Measurements from ENCODE around the gene FCMR. TPM values are rescaled to one million over a fixed set of nuclear protein-coding genes. Genes with fewer than 3 reads are reported as not detected.

FCMR gene
- total RNA-seq, 1 donor from 2014 or later, result 14.1 TPM

- DNase-seq (ENCODE audit: low spot score), result no peak
- peaks cover 26% of the 10 kb centered on the region for H3K27me3 Mint-ChIP-seq (ENCODE audit: low read depth)
- H3K4me1 Mint-ChIP-seq (ENCODE audit: low read depth), result no peaks in the 10 kb centered on the region
- intact Hi-C loops (cut with micrococcal nuclease), result no loop called here
- H3K27ac Mint-ChIP-seq, result no peak overlapping the region
- no peaks in the 10 kb centered on the region for H3K9me3 Mint-ChIP-seq
- no peak overlapping the region for H3K4me3 Mint-ChIP-seq (ENCODE audit: low read depth)
- H3K36me3 Mint-ChIP-seq (ENCODE audit: low read depth), result no peaks in the 10 kb centered on the region
Measured at GRCh38 chr1:206944703-206945102, 23.0 kb upstream of the FCMR start.

GRCh38 chr1:206941766-206942418, 20.2 kb upstream of the FCMR start:
- Mint-ChIP-seq H3K4me1 (ENCODE audit: low read depth) (no peaks in the 10 kb centered on the region), H3K27ac (no peak overlapping the region), H3K36me3 (ENCODE audit: low read depth) (no peaks in the 10 kb centered on the region), H3K4me3 (ENCODE audit: low read depth) (no peak overlapping the region), H3K9me3 (no peaks in the 10 kb centered on the region), H3K27me3 (ENCODE audit: low read depth) (peaks cover 17% of the 10 kb centered on the region)
- no peak for DNase-seq (ENCODE audit: low spot score)
- intact Hi-C loops (cut with micrococcal nuclease), result no loop called here

- no peaks in the 10 kb centered on the region for H3K4me1 Mint-ChIP-seq (ENCODE audit: low read depth)
- H3K27me3 Mint-ChIP-seq (ENCODE audit: low read depth), result peaks cover 15% of the 10 kb centered on the region
- H3K4me3 Mint-ChIP-seq (ENCODE audit: low read depth), result no peak overlapping the region
- intact Hi-C loops (cut with micrococcal nuclease), result no loop called here
- H3K27ac Mint-ChIP-seq, result no peak overlapping the region
- H3K9me3 Mint-ChIP-seq, result no peaks in the 10 kb centered on the region
- no peak for DNase-seq (ENCODE audit: low spot score)
- no peaks in the 10 kb centered on the region for H3K36me3 Mint-ChIP-seq (ENCODE audit: low read depth)
Measured at GRCh38 chr1:206940588-206940936, 18.8 kb upstream of the FCMR start.

GRCh38 chr1:206939841-206940587, 18.3 kb upstream of the FCMR start:
- no peaks in the 10 kb centered on the region for H3K9me3 Mint-ChIP-seq
- DNase-seq (ENCODE audit: low spot score), result no peak
- intact Hi-C loops (cut with micrococcal nuclease), result no loop called here

GRCh38 chr1:206939131-206939530, 17.4 kb upstream of the FCMR start:
- Mint-ChIP-seq H3K27ac (no peak overlapping the region), H3K4me1 (ENCODE audit: low read depth) (no peaks in the 10 kb centered on the region), H3K27me3 (ENCODE audit: low read depth) (peaks cover 6% of the 10 kb centered on the region), H3K4me3 (ENCODE audit: low read depth) (no peak overlapping the region), H3K36me3 (ENCODE audit: low read depth) (no peaks in the 10 kb centered on the region), H3K9me3 (no peaks in the 10 kb centered on the region)
- intact Hi-C loops (cut with micrococcal nuclease), result no loop called here
- no peak for DNase-seq (ENCODE audit: low spot score)

More at GRCh38 chr1:206939841-206940587, 18.3 kb upstream of the FCMR start:
- Mint-ChIP-seq H3K27me3 (ENCODE audit: low read depth) (peaks cover 11% of the 10 kb centered on the region), H3K27ac (no peak overlapping the region), H3K36me3 (ENCODE audit: low read depth) (no peaks in the 10 kb centered on the region), H3K4me1 (ENCODE audit: low read depth) (no peaks in the 10 kb centered on the region), H3K4me3 (ENCODE audit: low read depth) (no peak overlapping the region)

- intact Hi-C loops (cut with micrococcal nuclease), result loop anchor here (2.0 kb wide), 1 partner anchor 41 kb away; no protein-coding TSS in a partner anchor
- no peak overlapping the region for H3K4me3 Mint-ChIP-seq (ENCODE audit: low read depth)
- peaks cover 2% of the 10 kb centered on the region for H3K27me3 Mint-ChIP-seq (ENCODE audit: low read depth)
- no peaks in the 10 kb centered on the region for H3K36me3 Mint-ChIP-seq (ENCODE audit: low read depth)
- no peaks in the 10 kb centered on the region for H3K9me3 Mint-ChIP-seq
- no peak overlapping the region for H3K27ac Mint-ChIP-seq
- DNase-seq (ENCODE audit: low spot score), result no peak
- peaks cover 2% of the 10 kb centered on the region for H3K4me1 Mint-ChIP-seq (ENCODE audit: low read depth)
Measured at GRCh38 chr1:206937425-206937824, 15.7 kb upstream of the FCMR start.

GRCh38 chr1:206935491-206936067, 13.8 kb upstream of the FCMR start:
- Mint-ChIP-seq H3K9me3 (no peaks in the 10 kb centered on the region), H3K36me3 (ENCODE audit: low read depth) (no peaks in the 10 kb centered on the region), H3K27me3 (ENCODE audit: low read depth) (peaks cover 2% of the 10 kb centered on the region), H3K4me1 (ENCODE audit: low read depth) (peaks cover 11% of the 10 kb centered on the region), H3K27ac (no peak overlapping the region), H3K4me3 (ENCODE audit: low read depth) (no peak overlapping the region)
- intact Hi-C loops (cut with micrococcal nuclease), result loop anchor here (2.0 kb wide), 1 partner anchor 43 kb away; no protein-coding TSS in a partner anchor
- DNase-seq (ENCODE audit: low spot score), result peak; percentile 29

- Mint-ChIP-seq H3K27me3 (ENCODE audit: low read depth) (peaks cover 2% of the 10 kb centered on the region), H3K27ac (no peak overlapping the region), H3K4me3 (ENCODE audit: low read depth) (no peak overlapping the region), H3K36me3 (ENCODE audit: low read depth) (no peaks in the 10 kb centered on the region), H3K9me3 (no peaks in the 10 kb centered on the region), H3K4me1 (ENCODE audit: low read depth) (peaks cover 21% of the 10 kb centered on the region)
- peak; percentile 32 for DNase-seq (ENCODE audit: low spot score)
- intact Hi-C loops (cut with micrococcal nuclease), result no loop called here
Measured at GRCh38 chr1:206933333-206933945, 11.7 kb upstream of the FCMR start.

GRCh38 chr1:206932177-206932576, 10.4 kb upstream of the FCMR start:
- Mint-ChIP-seq H3K36me3 (ENCODE audit: low read depth) (no peaks in the 10 kb centered on the region), H3K9me3 (no peaks in the 10 kb centered on the region), H3K27ac (no peak overlapping the region), H3K27me3 (ENCODE audit: low read depth) (peaks cover 2% of the 10 kb centered on the region), H3K4me3 (ENCODE audit: low read depth) (no peak overlapping the region), H3K4me1 (ENCODE audit: low read depth) (peaks cover 21% of the 10 kb centered on the region)
- intact Hi-C loops (cut with micrococcal nuclease), result no loop called here
- no peak for DNase-seq (ENCODE audit: low spot score)

- H3K4me1 Mint-ChIP-seq (ENCODE audit: low read depth), result peaks cover 21% of the 10 kb centered on the region
- H3K27ac Mint-ChIP-seq, result no peak overlapping the region
- no peak overlapping the region for H3K4me3 Mint-ChIP-seq (ENCODE audit: low read depth)
- no peaks in the 10 kb centered on the region for H3K36me3 Mint-ChIP-seq (ENCODE audit: low read depth)
- H3K9me3 Mint-ChIP-seq, result no peaks in the 10 kb centered on the region
- peaks cover 2% of the 10 kb centered on the region for H3K27me3 Mint-ChIP-seq (ENCODE audit: low read depth)
- intact Hi-C loops (cut with micrococcal nuclease), result no loop called here
- no peak for DNase-seq (ENCODE audit: low spot score)
Measured at GRCh38 chr1:206931709-206932108, 10.0 kb upstream of the FCMR start.

GRCh38 chr1:206930210-206930798, 8.6 kb upstream of the FCMR start:
- peaks cover 21% of the 10 kb centered on the region for H3K4me1 Mint-ChIP-seq (ENCODE audit: low read depth)
- H3K4me3 Mint-ChIP-seq (ENCODE audit: low read depth), result no peak overlapping the region

GRCh38 chr1:206929524-206929923, 7.8 kb upstream of the FCMR start:
- no peak overlapping the region for H3K4me3 Mint-ChIP-seq (ENCODE audit: low read depth)
- DNase-seq (ENCODE audit: low spot score), result no peak
- peaks cover 21% of the 10 kb centered on the region for H3K4me1 Mint-ChIP-seq (ENCODE audit: low read depth)
- H3K27me3 Mint-ChIP-seq (ENCODE audit: low read depth), result no peaks in the 10 kb centered on the region
- intact Hi-C loops (cut with micrococcal nuclease), result no loop called here
- H3K9me3 Mint-ChIP-seq, result no peaks in the 10 kb centered on the region
- H3K36me3 Mint-ChIP-seq (ENCODE audit: low read depth), result no peaks in the 10 kb centered on the region
- H3K27ac Mint-ChIP-seq, result peak overlapping the region; percentile 55

More at GRCh38 chr1:206930210-206930798, 8.6 kb upstream of the FCMR start:
- Mint-ChIP-seq H3K36me3 (ENCODE audit: low read depth) (no peaks in the 10 kb centered on the region), H3K9me3 (no peaks in the 10 kb centered on the region), H3K27ac (peak overlapping the region; percentile 67), H3K27me3 (ENCODE audit: low read depth) (no peaks in the 10 kb centered on the region)
- intact Hi-C loops (cut with micrococcal nuclease), result no loop called here
- no peak for DNase-seq (ENCODE audit: low spot score)

Data from activated T-helper 2 cell treated with anti-CD3 and anti-CD28 coated beads, Interferon-gamma antibody, Interleukin-2, Interleukin-4, amounts not matched to agents 10 μg/mL and 5 μg/mL and 100 μg/mL, durations not matched to agents 14 hours and 24 hours and 36 hours (primary cell).